Activated CD4-positive, alpha-beta T cell treated with anti-CD3 and anti-CD28 coated beads for 1 hour (primary cell): ENCODE data around the gene EQTN.
"Not testable (repeated sequence)": the region's sequence is repeated elsewhere in the genome, so short reads cannot be mapped to it uniquely, and the experiment has no call there.

Experiments used
- DNase-seq: peaks from one replicate; pipeline ENCODE4 v3.0.0-alpha.2; 2020

EQTN gene

DNA sequence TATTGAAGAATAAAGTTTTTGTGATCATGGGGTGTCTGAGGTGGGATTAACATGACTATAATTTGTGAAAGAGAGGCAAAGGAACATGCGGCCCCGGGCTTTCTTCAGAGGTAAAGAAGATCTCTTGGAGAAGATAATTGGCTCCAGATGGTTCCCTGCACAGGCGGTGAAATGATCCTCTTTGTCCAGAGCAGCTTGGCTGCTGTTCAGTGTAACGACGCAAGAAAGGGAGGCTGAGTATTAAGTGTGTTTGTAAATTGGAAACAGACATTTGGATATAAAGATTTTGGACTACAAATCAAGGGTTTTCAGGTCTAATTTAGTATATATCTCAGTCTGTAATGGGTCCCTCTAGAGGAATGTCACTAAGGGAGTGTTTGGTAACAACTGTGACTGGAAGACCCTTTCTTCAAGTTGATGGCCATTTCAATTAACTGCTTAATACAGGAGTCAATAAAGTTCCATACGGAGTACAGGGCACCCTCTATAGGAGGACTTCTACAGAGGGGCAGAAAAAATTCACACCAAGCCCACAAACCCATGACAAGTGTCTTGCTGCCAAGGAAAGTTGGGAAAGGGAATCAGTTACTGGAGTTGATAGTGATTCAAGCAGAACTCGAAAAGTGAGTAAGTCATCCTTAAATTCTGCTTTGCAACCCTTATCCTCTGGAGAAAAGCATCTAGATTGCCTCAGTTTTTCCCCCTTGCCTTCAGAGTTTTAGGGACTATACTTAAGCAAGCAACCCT lies 4.1 kb downstream of the EQTN start:
- DNase-seq = no peak

DNA sequence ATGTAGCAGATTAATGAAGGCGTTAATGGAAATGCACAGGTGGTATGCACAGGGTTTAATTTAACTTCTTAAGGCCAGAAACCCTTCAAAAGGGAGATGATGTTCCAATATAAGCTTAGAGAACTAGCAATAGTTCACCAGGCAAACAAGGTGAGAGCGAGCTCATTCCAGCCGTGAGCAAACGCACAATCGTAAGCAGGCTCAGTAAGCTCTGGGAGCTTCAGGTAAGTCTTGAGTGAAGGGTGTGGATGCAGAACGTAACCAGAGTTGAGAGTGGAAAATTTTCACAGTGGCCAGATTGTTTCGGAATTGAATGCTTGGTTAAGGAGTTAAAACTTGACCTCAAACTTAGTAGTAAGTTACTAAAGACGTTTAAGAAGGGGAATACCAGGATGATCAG lies 5.7 kb downstream of the EQTN start:
- DNase-seq = no peak

DNA sequence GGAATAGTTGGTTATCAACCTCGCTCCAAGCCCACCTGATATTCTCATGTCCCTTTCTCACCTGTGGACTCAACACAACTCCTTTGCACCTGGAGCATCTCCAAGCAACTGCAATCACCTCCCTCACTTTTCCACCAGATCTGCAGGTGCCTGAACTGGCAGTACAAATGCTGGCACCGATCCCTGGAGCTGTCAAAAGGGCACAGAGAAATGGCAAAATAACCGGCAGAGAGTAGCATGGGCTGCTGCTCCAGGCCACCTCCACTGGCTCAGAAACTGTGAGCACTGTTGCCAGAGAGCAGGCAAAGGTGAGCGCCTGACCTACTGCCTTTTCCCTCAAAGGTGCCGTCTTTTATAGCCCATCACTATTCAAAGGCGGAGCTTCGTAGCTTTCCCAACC lies 14.7 kb downstream of the EQTN start:
- DNase-seq = no peak

DNA sequence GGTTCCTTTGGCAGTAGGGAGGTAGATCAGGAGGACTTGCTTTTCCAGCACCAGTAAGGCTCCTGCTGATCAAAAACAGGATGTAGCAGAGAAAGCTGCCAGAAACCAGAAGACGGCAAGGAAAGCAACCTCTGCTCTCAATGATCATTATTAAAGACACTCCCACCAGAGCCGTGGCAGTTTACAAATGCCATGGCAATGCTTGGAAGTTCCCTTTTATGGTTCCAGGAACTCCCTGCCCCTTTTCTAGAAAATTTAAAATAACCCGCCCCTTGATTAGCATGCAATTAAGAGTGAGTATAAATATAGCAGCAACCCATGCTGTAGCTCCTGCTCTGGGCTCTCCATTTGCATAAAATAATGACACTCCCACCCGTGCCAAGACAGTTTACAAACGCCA lies 16.1 kb downstream of the EQTN start:
- no peak for DNase-seq

DNA sequence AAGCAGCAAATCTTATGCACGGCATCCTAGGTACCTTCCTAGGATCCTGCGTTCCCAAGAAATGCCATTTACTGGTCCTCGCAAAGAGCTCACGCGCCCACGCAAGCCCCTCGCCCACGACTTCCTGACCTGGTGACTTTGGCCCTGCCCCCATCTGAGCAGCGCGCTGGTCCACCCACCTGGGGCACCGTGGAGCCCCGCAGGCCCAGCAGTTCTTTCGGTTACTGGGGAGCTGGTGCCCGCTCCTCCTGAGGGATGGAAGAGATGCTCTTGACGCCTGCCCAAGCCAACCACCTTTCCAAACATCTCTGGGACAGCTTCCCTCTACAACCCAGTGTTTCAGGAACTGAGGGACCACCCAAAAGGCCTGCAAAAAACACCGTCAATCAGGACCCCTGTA lies 16.7 kb downstream of the EQTN start:
- DNase-seq = no peak

GRCh38 chr9:27279611-27280010 lies 17.3 kb downstream of the EQTN start:
- no peak for DNase-seq

- no peak for DNase-seq
Observed at GRCh38 chr9:27278374-27278773, 18.6 kb downstream of the EQTN start.

DNA sequence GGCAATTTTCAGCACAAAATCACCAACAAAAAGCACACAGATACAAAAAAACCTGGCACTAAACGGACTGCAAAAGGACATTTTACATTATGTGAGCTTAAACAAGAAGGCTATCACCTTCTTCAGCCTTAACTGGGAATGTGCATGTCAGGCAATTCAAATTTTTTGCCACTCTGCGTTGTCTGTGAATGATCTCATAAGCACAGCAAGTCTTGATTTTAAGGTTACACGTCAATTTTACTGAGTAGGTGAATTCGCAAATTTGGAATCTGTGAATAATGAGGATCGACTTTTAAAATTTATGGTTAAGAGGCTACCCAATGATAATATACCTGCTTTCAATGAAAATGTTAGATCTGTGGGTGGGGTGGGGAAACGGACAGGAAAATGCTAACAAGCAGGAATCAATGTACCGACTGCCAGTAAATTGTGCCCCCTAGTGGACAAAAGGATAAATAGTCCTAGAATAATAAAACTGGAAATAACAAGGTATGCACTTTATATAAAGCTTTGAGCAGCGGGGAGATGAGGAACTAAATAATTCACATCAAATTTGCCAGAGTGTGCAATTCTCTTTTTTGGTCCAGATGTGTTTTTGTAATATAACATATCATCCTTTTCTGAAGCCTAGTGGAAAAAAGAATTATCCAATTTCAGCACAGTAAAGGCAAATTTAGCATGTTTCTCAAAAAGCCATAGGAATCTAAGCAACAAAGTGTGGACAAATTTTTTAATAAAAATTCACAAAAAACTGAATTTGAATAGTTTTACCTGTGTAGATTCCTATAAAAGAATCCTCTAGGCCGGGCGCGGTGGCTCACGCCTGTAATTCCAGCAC lies 20.5 kb downstream of the EQTN start:
- DNase-seq = no peak

GRCh38 chr9:27273186-27273585 lies 23.8 kb downstream of the EQTN start:
- DNase-seq = no peak

DNA sequence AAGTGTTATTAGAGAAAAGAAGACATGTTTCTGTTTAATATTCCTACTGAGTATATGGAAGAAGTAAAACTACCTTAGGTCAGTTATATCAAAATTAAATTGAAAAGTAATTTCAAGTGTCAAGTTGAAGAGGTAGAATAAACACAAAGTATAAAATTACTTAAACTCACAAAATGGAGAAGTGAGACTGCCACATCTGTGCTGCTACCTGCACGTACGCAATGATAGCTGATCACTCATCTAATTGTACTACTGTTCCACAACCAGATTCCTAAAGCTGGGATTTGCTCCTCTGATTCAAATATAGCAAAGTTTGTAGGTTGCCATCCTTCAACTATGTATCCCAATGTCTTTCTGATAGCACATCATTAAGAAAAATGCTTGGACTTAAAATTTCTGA lies 24.8 kb downstream of the EQTN start:
- DNase-seq = no peak

GRCh38 chr9:27261517-27262211 lies 35.3 kb downstream of the EQTN start:
- DNase-seq = no peak

DNA sequence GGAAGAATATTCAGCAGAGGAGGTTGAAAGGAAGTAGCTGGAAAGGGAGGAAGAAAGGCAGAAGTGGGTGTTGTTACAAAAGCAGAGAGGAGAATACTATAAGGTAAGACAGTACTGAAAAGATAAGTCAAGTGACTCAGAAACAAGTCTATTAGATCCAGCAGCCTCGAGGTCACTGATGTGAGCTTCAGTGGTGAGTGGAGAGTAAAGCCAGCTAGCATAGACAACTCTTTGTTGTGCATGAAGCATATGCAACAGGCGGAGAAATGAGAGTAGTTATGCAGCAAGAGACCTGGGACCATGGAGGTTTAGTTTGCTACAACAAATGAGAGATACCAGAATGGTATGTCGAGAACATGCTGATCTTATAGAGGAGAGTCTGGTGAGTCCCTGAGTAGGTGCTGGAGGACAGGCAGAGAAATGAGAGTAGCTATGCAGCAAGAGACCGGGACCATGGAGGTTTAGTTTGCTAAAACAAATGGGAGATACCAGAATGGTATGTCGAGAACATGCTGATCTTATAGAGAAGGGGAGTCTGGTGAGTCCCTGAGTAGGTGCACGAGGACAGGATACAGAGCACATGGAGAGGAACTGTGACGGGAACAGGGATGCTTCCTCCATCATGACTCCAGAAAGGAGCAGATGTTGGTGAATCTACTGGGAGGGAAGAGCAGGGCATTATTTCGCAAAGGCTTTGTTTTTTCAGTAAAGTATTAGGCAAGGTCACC lies 36.0 kb downstream of the EQTN start:
- no peak for DNase-seq

- no peak for DNase-seq
Observed at GRCh38 chr9:27258662-27259061, 38.3 kb downstream of the EQTN start.

- DNase-seq = no peak
Observed at GRCh38 chr9:27248702-27249101, 48.2 kb downstream of the EQTN start.

DNA sequence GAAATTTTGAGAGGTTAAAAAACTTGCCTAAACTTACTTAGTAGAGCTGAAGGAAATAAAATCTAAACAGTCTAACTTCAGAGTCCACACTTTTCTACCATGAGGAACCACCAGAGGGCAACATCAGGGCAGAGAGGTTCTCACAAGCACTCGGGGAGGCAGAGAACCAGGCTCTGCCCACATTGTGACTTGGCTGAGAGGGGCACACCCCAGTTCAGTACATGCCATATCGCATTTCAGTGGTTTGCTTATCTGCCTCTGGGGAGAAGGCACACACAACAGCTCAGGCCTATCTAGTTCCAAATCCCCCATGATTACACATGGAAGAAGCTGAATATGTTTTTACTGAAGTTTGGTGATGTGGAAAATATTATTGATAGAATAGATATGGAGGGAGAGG lies 49.2 kb downstream of the EQTN start:
- no peak for DNase-seq

DNA sequence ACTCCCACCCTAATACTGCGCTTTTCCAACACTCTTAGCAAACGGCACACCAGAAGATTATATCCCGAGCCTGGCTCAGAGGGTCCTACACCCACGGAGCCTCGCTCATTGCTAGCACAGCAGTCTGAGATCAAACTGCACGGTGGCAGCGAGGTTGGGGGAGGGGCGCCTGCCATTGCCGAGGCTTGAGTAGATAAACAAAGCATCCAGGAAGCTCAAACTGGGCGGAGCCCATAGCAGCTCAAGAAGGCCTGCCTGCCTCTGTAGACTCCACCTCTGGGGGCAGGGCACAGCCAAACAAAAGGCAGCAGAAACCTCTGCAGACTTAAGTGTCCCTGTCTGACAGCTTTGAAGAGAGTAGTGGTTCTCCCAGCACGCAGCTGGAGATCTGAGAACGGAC lies 57.3 kb downstream of the EQTN start:
- not testable (repeated sequence) for DNase-seq
